MCF 10A (cell line): ENCODE measurements around the gene REPIN1. TPM values are rescaled to one million over a fixed set of nuclear protein-coding genes. Genes with fewer than 3 reads are reported as not detected.

Experiments used
- BruUV-seq: library from RNA; stranded (reverse); fragments of 400-500 nt; replicated peaks from 2 replicates; lab custom pipeline; 2021; lab: Mats Ljungman, UMichigan
- CTCF ChIA-PET: fragments of 300-600 bp; sonication (Branson Sonifier 250); formaldehyde crosslinking; extraction: SDS; loops from one replicate; lab custom pipeline; 2021; ENCODE audit warnings: antibody characterized with exemption, inconsistent platforms; lab: Yijun Ruan, JAX
- POLR2A ChIA-PET: fragments of 300-600, 350-650 bp; sonication (Branson Sonifier 250); formaldehyde crosslinking; extraction: SDS; loops from one replicate; lab custom pipeline; 2020; ENCODE audit warnings: antibody characterized with exemption, inconsistent platforms; lab: Yijun Ruan, JAX
- DNase-seq: peaks from one replicate; pipeline ENCODE4 v3.0.0-alpha.2; 2018; ENCODE audit not compliant: unreplicated experiment
- H3K27ac Mint-ChIP-seq: one replicate; pipeline ENCODE4 v1.8.0; 2022; ENCODE audit warnings: mild to moderate bottlenecking, low read depth, mixed read lengths; ENCODE audit not compliant: unreplicated experiment
- H3K27me3 Mint-ChIP-seq: one replicate; pipeline ENCODE4 v1.8.0; 2022; ENCODE audit warnings: mixed read lengths; ENCODE audit not compliant: insufficient read depth, unreplicated experiment
- H3K36me3 Mint-ChIP-seq: one replicate; pipeline ENCODE4 v1.8.0; 2022; ENCODE audit warnings: mild to moderate bottlenecking, moderate library complexity, mixed read lengths; ENCODE audit not compliant: insufficient read depth, unreplicated experiment
- H3K4me1 Mint-ChIP-seq: one replicate; pipeline ENCODE4 v1.8.0; 2022; ENCODE audit warnings: mixed read lengths; ENCODE audit not compliant: insufficient read depth, unreplicated experiment
- H3K4me3 Mint-ChIP-seq: one replicate; pipeline ENCODE4 v1.8.0; 2022; ENCODE audit warnings: mild to moderate bottlenecking, moderate library complexity, mixed read lengths; ENCODE audit not compliant: unreplicated experiment
- H3K9me3 Mint-ChIP-seq: one replicate; pipeline ENCODE4 v1.8.0; 2022; ENCODE audit warnings: mixed read lengths; ENCODE audit not compliant: unreplicated experiment
- CTCF ChIP-seq: fragments of 200-600 bp; IDR thresholded peaks from one replicate; pipeline ENCODE4 v1.8.0; 2022; ENCODE audit warnings: antibody characterized with exemption, mild to moderate bottlenecking; ENCODE audit not compliant: unreplicated experiment
- intact Hi-C: fragments of 100-400 bp; cut with micrococcal nuclease; formaldehyde crosslinking; loops from 2 replicates; pipeline ENCODE4 v1.14.1; 2022
- total RNA-seq: library from RNA; stranded (reverse); gene quantifications from 2 replicates; pipeline ENCODE4 v1.2.3, GENCODE V29; 2022

The REPIN1 gene
- total RNA-seq, 1 experiment from 2014 or later = 80.8 TPM

- Mint-ChIP-seq H3K4me3 (no peak overlapping the region), H3K4me1 (no peaks in the 10 kb centered on the region), H3K36me3 (no peaks in the 10 kb centered on the region), H3K27me3 (no peaks in the 10 kb centered on the region), H3K27ac (no peak overlapping the region), H3K9me3 (no peaks in the 10 kb centered on the region)
- TF ChIP-seq CTCF = no peak
- ChIA-PET CTCF (interaction anchor here (0.5 to 3.2 kb wide), 12 partner anchors 9 to 1655 kb away, joined by 3 to 11 read pairs (median 4); a partner anchor contains a TSS), POLR2A (interaction anchor here (1.4 kb wide), 1 partner anchor 11 kb away, joined by 4 read pairs; the partner anchor contains the start of gene REPIN1)
- BruUV-seq = no TSS peak
- intact Hi-C loops = no loop called here
- peak; percentile 57 for DNase-seq
Observed at GRCh38 chr7:150357771-150358427, 10.7 kb upstream of the REPIN1 start.

GRCh38 chr7:150358433-150358832 lies 10.2 kb upstream of the REPIN1 start:
- intact Hi-C loops = no loop called here
- H3K27ac Mint-ChIP-seq = no peak overlapping the region
- H3K36me3 Mint-ChIP-seq = no peaks in the 10 kb centered on the region
- TF ChIP-seq CTCF = no peak
- BruUV-seq = no TSS peak
- H3K27me3 Mint-ChIP-seq = no peaks in the 10 kb centered on the region
- H3K4me3 Mint-ChIP-seq = no peak overlapping the region
- H3K4me1 Mint-ChIP-seq = no peaks in the 10 kb centered on the region
- no peak for DNase-seq
- CTCF ChIA-PET = interaction anchor here (0.5 to 1.5 kb wide), 8 partner anchors 8 to 915 kb away, joined by 3 to 8 read pairs (median 4); no protein-coding TSS in a partner anchor
- no peaks in the 10 kb centered on the region for H3K9me3 Mint-ChIP-seq
- POLR2A ChIA-PET = interaction anchor here (1.4 kb wide), 1 partner anchor 10 kb away, joined by 4 read pairs; the partner anchor contains the start of gene REPIN1

- BruUV-seq = no TSS peak
- no peak for DNase-seq
- Mint-ChIP-seq H3K27me3 (no peaks in the 10 kb centered on the region), H3K4me1 (no peaks in the 10 kb centered on the region), H3K9me3 (no peaks in the 10 kb centered on the region), H3K4me3 (no peak overlapping the region), H3K36me3 (no peaks in the 10 kb centered on the region), H3K27ac (no peak overlapping the region)
- intact Hi-C loops = no loop called here
- POLR2A ChIA-PET = no interaction called here
- TF ChIP-seq CTCF = no peak
- CTCF ChIA-PET = interaction anchor here (0.6 to 1.5 kb wide), 4 partner anchors 8 to 61 kb away, joined by 4 to 8 read pairs (median 6); no protein-coding TSS in a partner anchor
Observed at GRCh38 chr7:150358988-150359621, 9.5 kb upstream of the REPIN1 start.

- no peaks in the 10 kb centered on the region for H3K9me3 Mint-ChIP-seq
- intact Hi-C loops = no loop called here
- no TSS peak for BruUV-seq
- no peak for DNase-seq
- no peaks in the 10 kb centered on the region for H3K36me3 Mint-ChIP-seq
- POLR2A ChIA-PET = no interaction called here
- H3K27me3 Mint-ChIP-seq = no peaks in the 10 kb centered on the region
- no peak overlapping the region for H3K27ac Mint-ChIP-seq
- H3K4me1 Mint-ChIP-seq = no peaks in the 10 kb centered on the region
- CTCF ChIA-PET = no interaction called here
- no peak for TF ChIP-seq CTCF
- no peak overlapping the region for H3K4me3 Mint-ChIP-seq
Observed at GRCh38 chr7:150359622-150360362, 8.8 kb upstream of the REPIN1 start.
